Measurements from ENCODE around the gene CD6.

DNA sequence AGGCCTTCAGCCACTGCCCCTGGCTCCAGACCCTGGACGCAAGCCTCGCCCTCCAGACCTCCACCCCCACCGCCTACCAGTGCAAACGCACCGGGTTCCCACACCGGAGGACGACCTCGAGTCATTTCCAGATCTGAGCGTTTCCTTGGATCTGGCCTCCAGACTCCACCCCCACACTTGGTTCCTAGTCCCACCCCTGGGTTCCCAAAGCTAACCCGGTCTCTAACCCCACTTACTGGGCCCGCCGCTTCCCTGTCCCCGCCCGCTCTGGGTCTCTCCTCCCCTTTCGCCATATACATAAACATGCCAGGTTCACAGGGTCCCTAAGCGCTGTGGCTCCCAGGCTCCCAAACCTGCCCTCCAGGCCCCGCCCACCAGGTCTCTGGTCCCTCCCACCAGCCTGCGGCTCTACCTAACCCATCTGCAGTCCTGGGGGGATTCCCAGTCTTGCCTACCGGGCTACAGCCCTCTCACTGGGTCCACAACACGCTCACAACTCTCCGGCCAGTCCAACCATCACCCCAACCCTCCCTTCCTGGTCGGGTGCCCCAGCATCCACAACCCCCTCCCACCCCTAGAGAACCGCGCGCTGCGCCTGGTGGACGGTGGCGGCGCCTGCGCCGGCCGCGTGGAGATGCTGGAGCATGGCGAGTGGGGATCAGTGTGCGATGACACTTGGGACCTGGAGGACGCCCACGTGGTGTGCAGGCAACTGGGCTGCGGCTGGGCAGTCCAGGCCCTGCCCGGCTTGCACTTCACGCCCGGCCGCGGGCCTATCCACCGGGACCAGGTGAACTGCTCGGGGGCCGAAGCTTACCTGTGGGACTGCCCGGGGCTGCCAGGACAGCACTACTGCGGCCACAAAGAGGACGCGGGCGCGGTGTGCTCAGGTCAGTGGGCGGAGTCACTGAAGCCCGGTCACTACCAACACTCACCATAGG is 36.7 kb downstream of the CD6 start:
- TF ChIP-seq ZNF274 (IDR thresholded peaks at IDR 0.05; ENCODE audit: low read depth, low read length) (no peak), SUZ12 (IDR thresholded peaks at IDR 0.05; ENCODE audit: extremely low read depth, insufficient read depth, insufficient read length) (no peak), YY1 (IDR thresholded peaks at IDR 0.05; ENCODE audit: insufficient read depth, insufficient read length) (no peak)
